HG02884 (cell line): ENCODE measurements around the gene APOBEC3B.
"Not testable (repeated sequence)": the region's sequence is repeated elsewhere in the genome, so short reads cannot be mapped to it uniquely, and the experiment has no call there.

Experiments
- ATAC-seq: cut with Tn5 transposase; IDR thresholded peaks from one replicate; pipeline ENCODE4 v1.9.1; 2021; ENCODE audit warnings: mild to moderate bottlenecking, moderate library complexity; ENCODE audit not compliant: unreplicated experiment

Gene APOBEC3B

GRCh38 chr22:38950527-38951295 lies 31.4 kb upstream of the APOBEC3B start:
- ATAC-seq, result no peak

- ATAC-seq, result no peak
These were observed 30.4 kb upstream of the APOBEC3B start for GRCh38 chr22:38951734-38952133.

GRCh38 chr22:38952281-38952993 lies 29.7 kb upstream of the APOBEC3B start:
- ATAC-seq, result no peak

- no peak for ATAC-seq
These were observed 29.1 kb upstream of the APOBEC3B start for GRCh38 chr22:38953091-38953490.

GRCh38 chr22:38953577-38954413 lies 28.4 kb upstream of the APOBEC3B start:
- ATAC-seq, result no peak

GRCh38 chr22:38954414-38955043 lies 27.6 kb upstream of the APOBEC3B start:
- ATAC-seq, result no peak

- no peak for ATAC-seq
These were observed 26.8 kb upstream of the APOBEC3B start for GRCh38 chr22:38955250-38955905.

GRCh38 chr22:38955926-38956325 lies 26.2 kb upstream of the APOBEC3B start:
- ATAC-seq, result no peak

GRCh38 chr22:38956551-38956950 lies 25.6 kb upstream of the APOBEC3B start:
- ATAC-seq, result no peak

GRCh38 chr22:38957046-38957770 lies 24.9 kb upstream of the APOBEC3B start, which contains the start of gene APOBEC3A:
Gene APOBEC3A, plus strand, starts transcription at chr22:38957609. Its CDS starts 83 bp downstream, at chr22:38957692.
- ATAC-seq, result no peak

GRCh38 chr22:38957808-38958650 lies 24.1 kb upstream of the APOBEC3B start:
- ATAC-seq, result no peak

- not testable (repeated sequence) for ATAC-seq
These were observed 23.6 kb upstream of the APOBEC3B start for GRCh38 chr22:38958651-38958943.

GRCh38 chr22:38959590-38959989 lies 22.6 kb upstream of the APOBEC3B start:
- ATAC-seq, result no peak

- not testable (repeated sequence) for ATAC-seq
These were observed 21.5 kb upstream of the APOBEC3B start for GRCh38 chr22:38960673-38961072.

- ATAC-seq, result not testable (repeated sequence)
These were observed 18.8 kb upstream of the APOBEC3B start for GRCh38 chr22:38963291-38963738.

- ATAC-seq, result no peak
These were observed 18.3 kb upstream of the APOBEC3B start for GRCh38 chr22:38963872-38964271.

GRCh38 chr22:38964306-38964705 lies 17.8 kb upstream of the APOBEC3B start:
- no peak for ATAC-seq

GRCh38 chr22:38964989-38965388 lies 17.2 kb upstream of the APOBEC3B start:
- ATAC-seq, result no peak
